ENCODE results near the gene LRRC70.

DNA sequence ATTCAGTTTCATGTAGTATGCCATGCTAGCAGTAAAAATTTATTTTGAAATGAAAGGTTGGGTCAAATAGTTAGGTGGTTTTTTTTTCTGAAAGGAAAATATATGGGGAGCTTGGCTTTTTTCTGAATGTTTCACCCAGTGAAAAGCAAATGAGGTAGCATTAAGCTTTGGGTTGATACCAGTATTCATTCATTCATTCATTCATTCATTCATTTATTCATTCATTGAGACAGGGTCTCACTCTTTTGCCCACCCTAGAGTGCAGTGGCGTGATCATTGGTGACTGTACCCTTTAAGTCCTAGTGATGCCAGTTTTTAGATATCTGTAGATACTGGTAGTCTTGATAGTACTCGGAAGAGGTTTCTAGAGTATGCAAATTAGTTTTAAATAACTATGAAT lies 42.4 kb upstream of the LRRC70 start:
- TF ChIP-seq YY1 (IDR thresholded peaks at IDR 0.05; ENCODE audit: insufficient read depth, insufficient read length) (no peak), ZNF274 (IDR thresholded peaks at IDR 0.05; ENCODE audit: low read depth, low read length) (no peak)
